Measurements from ENCODE around the gene SPON2.

The SPON2 gene

DNA sequence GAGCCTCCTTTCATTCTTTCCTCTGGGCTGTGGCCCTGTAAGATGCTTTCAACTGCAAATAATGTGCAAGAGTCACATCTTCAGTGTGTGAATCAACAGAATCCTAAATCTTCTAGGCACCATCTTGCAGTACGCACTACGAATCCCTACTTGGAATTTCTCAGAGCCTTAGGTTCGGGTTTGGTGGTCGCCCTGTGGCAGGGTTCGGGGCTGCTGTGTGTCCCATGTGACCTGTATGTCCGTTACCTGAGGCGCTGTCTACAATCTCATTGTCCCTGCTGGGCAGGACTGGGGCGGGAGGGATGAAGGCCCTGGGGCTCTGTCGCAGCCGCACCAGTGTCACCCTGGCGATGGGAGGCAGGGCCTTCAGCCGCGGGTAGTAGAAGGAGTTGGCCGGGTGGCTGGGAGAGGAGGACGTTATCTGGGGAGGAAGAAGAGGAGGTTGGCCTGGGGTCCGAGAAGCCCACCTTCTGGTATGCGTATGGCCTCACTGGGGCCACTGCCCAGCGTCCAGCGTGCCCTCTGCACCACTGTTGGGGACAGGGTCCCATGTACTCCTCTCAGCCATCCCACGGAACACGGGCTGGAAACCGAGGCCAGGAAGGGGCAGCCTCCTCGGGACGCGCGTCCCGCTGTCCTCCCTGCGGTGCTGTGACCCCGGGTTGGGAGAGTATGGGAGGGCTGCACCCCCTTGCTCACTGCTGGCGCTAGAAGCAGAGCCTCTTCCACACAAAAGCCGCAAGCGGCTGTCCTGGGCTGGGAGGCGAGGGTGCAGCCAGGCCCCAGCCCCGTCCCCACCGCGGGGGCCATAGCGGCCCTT is 2.0 kb downstream of the SPON2 start:
- no peak for DNase-seq

DNA sequence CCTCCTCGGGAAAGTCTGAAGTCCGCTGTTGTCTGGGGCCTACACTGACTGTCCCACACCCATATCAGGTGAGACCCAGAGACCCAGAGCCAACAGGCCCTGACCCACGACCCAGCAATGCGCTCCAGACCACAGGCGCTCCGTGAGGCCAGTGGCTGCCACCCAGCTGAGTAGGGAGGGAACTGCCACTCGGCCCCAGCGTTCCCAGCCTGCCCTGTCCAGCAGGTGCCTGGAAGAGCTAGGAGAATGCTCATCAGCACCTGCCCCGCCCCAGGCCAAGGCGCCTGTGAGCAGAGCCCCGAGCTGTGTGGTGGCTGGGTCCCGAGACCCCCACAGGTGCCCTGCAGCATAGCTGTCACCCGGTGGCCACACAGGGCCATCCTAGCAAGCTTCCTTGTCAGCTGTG is 2.7 kb downstream of the SPON2 start:
- DNase-seq: no peak

DNA sequence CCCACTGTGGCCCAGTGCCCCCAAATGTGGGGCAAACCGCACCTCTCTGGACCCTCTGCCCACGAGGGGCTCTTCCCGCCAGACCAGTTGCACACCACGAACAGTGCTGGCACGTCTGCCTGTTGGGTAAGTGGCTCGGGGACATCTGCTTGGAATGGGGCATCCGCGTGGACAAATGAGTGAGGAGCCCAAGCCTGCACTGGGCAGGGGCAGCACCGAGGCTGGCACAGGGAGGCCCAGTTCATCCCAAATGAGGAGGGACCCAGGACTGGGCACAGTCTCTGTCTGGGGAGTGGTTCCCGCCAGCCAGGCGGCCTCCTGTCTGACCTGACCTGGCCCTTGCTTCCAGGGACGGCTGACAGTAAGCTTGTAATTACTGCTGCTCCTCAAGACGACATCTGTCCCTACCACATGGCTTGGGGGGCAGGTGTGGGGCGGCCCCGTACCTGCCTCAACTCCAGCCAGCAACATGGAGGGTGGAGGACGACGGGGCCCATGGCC is 3.2 kb downstream of the SPON2 start:
- DNase-seq: no peak

DNA sequence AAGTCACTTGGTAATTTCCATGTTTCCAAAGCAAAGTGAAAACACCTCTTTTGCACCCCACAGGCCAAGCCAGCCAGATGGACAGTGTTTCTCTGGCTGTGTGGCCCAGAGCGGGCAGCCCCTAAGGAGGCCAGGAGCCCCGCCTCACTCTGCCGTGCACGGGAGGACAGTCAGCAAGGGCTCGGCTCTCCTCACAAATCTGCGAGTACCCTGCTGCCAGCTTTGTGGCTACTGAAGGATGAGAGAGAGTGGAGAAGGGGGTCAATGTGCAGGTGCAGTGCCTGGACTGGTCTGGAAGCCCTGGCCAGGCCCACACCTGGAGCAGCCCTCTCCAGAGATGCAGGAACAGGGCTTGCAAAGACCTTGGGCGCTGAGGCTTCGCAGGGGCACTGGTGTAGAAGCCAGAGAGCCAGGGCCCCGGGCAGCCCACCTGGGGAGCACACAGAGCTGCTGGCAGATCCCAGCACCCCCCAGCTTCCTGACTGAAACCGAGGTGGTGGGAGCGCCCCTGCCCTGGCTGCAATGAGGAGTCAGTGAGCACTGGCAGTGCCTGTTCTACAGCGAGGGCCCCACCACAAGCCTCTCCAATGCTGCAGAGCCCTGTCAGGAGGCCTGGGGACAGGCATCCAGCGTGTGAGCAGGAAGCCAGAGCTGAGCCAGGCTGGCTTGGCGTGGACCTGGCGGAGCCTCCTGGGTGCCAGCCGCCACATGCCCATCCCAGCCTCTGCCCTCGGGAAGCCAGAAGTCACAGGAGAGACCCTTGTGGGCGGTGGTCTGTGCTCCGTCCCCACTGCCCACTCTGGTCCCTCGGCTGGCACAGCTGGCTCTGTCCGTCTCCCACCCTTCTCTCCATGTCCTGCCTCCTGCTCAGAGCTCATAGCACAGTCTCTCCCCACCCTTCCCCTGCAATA is 3.9 kb downstream of the SPON2 start:
- DNase-seq: no peak

DNA sequence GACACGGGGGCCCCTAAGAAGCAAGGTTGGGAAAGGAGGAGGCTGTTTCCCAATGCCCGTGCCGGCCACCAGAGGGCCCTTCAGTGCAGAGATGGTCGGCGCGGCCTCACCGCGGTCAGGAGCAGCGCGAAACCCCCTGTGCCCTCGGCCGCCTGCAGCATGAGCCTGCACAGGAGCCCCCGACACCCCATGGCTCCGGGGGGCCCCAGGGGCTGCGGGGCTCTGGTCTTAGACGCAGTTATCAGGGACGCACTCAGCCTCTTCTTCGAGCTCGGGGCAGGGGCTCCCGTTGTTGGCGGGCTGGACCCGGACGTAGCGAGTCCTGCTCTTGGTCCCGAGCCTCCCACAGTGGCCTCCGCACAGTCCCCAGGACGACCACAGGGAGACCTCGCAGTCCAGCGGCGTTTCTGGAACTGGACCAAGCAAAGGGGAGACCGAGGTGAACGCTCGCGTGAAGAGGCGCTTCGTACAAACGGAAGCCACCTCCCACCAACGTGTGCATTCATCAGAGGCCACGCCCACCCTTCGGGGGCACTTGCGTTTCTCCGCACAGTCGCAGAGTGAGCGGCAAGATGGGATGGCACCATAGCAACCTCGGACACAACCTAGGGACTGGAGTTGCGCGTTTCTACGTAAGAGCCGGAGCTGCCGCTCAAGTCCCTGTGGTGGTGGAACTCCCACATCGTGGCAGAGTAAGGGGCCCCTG is 5.0 kb downstream of the SPON2 start:
- DNase-seq: peak; percentile 42

DNA sequence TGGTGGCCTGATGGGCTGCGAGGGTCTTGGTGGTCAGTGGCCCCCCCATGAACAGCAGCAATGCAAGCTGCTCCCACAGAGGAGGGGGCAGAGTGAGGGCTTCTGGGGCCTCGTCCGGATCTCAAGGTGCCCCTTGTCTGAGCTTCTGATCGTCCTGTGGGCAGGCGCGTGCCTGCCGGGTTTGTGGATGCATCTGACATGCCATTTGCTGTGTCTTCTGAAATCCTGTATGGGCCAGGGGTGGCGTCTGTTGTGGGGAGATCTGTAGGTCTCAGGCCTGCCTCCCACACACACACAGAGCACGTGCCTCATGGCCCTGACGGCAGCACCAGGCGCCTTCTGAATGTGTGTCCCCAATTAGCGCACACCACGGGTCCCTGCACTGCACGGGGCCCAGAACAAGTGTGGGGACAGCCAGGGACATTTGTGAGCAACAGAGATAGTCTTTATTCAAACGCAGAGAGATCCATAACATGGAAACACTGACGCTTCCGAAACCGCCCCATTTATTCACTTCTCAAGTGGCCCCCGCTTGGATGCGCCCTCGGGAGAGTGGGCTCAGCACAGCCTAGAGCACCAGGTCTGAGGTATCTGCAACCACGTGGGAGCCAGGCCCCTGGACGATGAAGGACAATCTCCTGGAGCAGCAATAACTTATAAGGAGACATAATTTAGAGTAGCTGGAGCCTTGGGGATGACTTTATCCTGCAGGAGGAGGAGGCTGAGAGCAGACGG is 5.7 kb downstream of the SPON2 start:
- no peak for DNase-seq

DNA sequence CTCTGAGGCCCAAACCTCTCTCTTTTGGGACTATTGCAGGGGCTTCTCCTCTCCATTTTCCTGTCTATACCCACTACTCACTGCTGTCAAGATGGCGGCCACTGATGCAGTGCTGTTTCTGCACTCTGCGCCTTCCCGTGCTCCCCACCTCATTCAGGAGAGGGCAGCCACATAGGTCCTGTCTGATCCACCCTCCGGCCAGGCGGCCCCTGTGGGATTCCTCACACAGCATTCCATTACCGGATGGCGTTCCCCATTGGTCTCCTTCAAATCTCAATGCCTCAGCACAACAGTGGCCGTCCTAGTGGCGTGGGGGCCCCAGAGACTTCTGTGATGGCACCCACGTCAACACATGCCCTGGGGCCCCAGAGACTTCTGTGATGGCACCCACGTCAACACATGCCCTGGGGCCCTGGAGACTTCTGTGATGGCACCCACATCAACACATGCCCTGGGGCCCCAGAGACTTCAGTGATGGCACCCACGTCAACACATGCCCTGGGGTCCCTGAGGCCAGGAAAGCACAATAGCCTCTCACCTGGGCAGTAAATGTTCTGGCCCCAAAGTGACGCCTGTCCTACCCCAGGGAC is 7.3 kb downstream of the SPON2 start:
- no peak for DNase-seq

DNA sequence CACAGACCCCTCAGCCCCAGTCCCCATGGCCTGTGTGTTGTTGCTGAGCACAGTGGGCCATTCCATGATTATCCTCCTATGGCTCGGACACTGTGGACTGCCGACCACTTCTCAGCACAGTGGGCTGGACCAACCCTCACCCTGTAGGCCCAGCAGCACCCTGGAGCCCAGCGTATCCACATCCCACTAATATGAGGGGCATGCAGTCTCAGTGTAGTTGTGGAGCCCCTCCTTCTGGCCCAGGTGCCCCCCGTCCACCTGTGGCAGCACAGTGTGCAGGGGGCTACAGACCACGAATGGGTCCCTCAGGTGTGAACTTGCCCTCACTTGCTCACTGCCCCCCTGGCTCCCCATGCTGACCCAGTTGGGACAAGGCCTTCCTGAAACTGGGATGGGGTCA is 7.9 kb downstream of the SPON2 start:
- DNase-seq: no peak

DNA sequence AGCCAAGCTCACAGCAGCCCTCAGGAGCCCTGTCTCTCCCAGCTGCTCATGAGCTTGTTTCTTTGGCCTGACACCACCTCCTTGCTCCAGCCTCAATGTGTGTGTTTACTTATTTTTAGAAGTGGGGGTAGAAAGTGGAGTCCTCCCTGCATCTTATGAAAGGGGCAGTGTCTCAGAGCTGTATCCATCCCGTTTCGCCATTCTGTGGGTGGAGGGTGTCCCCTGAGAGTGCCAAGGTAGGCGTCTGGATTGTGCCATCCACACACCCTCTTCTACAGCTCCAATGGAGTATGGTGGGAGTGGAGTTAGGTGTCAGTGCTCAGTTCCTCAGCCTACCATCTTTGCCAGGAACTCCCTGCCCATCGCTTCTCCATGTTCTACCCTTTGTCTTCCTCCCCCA is 8.3 kb downstream of the SPON2 start:
- no peak for DNase-seq

DNA sequence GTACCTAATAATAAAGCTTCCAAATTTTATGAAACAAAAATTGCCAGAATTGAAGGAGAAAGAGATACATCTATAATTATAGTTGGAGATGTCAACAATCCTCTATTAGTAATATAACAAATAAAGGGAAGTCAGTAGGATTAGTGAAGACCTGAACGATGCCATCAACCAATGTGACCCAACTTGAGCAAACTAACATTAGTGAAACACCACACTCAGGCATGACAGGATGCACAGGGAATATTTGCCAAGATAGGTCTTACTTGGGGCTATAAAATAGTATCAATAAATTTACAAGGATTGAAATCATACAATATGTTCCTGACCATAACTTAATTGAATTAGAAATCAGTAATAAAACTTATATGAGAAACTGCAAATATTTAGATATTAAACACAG is 12.0 kb downstream of the SPON2 start:
- DNase-seq: no peak

DNA sequence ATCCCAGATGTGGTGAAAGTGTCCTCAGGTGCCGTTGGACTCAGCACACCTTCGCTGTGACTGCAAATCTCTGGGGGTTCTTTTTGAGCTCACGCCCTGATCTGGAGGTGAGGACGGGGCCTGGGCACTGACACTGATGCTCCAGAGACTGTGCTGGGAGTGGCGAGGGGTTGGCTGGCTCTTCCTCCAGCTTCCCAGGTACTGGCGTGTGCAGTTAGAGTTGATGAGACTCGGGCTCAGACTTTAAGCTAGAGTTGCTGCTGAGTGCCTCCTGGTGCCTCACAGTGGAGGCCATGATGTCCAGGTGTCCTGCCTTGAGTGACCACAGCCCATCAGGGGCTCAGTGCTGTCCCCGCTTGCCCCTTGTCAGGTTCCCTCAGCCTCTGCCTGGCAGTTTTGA is 16.3 kb downstream of the SPON2 start:
- no peak for DNase-seq

DNA sequence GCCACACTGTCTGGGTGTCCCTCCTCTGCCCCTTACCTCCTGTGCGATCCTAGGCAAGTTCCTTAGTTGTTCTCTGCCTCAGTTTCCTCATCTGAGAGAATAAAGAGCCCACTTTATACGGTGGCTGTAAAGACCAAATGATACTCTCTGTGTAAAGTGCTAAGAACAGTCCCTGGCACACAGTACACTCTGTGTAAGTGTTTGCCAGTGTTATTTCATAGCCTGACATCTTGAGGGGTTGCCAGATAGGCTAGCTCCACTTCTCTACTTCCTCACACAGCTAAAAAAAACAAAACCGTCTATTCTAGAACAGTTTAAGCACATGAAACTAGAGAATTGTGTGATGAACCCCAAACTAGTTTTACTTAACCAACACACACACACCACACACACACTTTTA is 17.1 kb downstream of the SPON2 start:
- DNase-seq: no peak

DNA sequence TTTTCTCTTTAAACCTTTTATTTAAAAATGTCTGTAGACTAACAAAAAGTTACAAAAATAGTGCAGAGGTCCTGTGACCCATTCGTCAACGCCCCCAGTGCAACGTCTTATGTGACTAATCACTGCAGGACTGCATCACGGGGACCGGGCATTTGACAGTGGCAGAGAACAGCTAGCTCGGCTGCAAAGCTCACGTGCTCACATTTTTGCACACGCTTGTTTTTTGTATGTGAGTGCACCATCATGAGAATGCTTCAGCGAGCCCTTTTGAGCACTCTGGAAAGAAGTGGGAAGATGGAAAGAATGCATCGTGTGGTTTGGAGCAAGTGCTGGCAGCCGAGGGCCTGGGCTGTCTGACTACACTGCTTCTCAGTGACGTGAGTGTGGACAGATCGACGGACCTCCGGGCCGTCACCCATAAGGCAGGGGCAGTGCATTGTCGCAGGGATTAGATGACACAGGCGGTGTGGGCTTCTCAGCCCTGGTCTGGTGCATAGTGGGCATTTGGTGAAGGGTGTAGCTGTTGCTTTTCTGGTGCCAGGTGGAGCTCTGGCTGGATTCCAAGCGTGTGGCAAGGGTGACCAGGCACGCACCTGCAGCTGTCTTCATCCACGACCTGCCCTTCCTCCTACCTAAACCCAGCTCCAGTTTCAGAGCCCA is 17.7 kb downstream of the SPON2 start:
- no peak for DNase-seq

DNA sequence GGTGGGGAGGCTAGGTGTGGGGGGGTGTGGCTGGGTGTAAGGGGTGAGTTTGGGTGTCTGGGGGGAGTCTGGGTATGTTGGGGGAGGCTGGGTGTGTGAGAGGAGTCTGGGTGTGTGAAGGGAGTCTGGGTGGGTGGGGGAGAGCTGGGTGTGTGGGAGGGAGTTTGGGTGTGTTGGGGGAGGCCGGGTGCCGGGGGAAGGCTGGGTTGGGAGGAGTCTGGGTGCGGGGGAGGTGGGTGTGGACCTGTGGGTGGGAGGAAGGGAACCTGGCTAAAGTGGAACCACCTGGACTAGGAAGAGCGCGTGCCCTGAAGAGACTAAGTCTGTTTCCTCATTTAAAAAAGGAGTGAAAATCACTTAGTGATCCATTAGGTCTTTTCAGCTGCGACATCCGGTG is 18.3 kb downstream of the SPON2 start:
- DNase-seq: no peak

DNA sequence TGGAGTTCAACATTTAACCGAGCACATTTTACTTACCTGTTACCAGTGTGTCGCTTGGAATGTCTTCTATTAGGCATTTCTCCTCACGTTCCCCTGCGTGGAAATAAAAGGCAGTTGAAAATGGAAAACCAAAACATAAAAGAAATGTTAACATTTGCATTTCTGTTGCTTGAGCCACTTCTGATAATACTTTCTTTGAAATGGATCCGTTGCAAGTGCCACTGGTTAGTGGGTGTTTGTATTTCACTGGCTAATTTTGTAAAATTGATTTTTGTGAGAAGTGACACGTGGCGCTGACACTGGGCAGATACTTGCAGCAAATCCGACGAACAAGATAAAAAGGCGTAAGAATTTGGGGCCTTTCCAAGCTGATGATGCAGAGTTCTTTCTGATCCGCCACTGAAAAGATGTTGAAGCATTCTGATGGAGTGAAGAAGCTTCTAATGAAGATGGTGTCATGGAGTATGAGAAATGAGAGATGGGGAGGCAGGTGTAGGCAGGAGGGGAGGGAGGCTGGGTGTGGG is 18.8 kb downstream of the SPON2 start:
- DNase-seq: no peak

DNA sequence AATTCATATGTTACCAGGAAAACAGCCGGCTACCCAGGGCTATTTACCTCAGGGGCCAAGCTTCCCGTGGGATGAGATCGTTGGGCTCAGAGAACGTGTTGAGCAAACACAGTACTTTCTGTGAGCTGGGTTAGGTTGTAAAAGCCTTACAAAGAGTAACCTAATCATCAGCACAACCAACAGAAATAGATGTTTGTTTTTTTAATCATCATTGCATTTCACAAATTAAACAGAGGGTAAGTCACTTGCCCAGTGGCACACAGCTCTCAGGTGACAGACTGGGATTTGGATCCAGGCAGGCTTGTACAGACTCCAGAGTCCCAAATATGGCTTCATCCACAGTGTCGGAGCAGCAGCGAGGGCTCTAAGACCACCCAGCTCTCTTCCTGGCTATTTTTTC is 20.1 kb downstream of the SPON2 start:
- no peak for DNase-seq

DNA sequence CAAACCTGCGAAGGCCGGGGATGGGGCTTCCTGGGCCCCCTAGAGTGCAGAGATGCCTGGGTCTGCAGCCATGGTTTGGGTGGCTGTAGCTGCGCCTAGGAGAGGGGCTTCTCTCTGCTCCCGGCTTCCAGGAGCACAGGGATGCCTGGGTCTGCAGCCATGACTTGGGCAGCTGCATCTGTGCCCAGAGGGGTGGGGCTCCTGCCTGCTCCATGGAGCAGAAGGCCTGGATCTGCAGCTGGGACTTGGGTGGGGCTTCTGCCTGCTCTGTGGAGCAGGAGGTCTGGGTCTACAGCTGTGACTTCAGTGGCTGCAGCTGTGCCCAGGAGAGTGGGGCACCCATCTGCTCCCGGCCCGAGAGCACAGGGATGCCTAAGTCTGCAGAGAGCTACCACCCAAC is 20.8 kb downstream of the SPON2 start:
- DNase-seq: no peak

DNA sequence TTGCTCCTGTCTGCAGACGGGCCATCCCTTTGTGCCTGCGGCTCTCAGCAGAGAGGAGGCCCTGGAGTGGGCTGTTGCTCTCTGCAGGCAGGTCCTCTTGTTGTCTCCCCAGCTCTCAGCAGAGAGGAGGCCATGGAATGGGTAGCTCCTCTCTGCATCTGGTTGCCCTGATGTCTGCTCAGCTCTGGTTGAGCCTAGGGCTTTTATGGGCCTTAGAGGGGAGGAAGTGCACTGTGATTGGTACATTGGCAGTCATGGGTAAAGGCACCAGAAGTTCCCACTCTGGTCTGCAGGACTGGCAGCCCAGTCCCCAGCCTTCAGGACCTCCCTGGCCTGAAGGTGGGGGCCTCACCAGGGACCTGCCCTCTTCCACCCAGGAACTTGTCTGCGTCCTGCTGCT is 21.5 kb downstream of the SPON2 start:
- no peak for DNase-seq

DNA sequence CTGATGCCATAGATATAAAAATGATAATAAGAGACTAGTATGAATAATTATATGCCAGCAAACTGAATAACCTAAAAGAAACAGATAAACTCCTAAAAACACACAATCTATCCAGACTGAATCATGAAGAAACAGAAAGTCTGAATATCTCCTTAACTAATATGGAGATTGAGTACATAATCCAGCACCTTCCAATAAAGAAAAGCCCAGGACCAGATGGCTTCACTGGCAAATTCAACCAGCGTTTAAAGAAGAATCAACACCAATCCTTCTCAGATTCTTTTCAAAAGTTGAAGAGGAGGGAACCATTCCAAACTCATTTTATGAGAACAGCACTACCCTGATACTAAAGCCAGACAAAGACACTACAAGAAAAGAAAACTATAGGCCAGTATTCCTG is 32.5 kb downstream of the SPON2 start:
- DNase-seq: no peak

DNA sequence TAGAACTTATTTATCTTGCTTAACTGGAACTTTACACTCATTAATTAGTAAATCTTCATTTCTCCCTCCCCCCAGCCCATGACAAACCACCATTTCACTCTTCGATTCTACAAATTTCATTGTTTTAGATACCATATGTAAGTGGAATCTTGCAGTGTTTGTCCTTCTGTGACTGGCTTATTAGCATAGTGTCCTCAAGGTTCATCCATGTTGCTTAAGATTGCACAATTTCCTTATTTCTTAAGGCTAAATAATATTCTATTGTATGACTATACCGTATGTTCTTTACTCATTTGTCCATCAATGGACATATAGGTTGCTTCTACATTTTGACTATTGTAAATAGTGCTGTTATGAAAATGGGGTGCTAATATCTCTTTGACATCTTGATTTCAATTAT is 34.5 kb downstream of the SPON2 start:
- no peak for DNase-seq

DNA sequence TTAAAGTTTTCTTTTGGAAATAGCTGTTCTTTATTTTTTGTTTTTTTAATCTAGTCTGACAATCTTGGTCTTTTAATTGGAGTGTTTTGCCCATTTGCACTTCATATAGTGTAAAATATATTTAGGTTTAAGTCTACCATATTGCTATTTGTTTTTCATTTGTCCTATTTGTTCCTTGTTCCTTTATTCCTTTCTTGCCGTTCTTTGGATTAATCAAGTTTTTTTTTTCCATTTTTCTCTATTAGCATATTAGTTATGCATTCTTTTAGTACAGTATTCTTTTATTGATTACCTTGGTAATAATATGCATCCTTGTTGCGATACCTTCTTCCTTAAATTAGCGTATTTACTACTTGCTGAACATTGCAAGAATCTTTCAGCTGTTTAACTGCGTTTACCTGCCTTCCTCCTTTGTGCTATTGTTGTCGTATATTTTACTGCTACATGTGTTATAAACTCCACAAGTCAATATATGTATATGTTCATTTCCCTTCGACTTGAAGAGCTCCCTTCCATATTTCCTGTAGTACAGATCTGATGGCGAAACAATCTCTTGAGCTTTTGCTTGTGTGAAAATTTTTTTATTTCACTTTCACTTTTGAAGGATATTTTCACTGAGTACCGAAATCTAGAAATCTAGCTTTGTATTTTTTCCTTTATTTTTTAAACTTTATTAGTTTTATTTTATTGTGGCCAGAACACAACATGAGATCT is 35.2 kb downstream of the SPON2 start:
- no peak for DNase-seq

All from kidney glomerular epithelial cell (primary cell).